K562 (cell line): Measurements from ENCODE around the gene ERGIC1. TPM values are rescaled to one million over a fixed set of nuclear protein-coding genes. Genes with fewer than 3 reads are reported as not detected.

Experiments
- ATAC-seq: fragments of 200-7000 bp; cut with Tn5 transposase; 3 replicates; pipeline ENCODE4 v1.9.1; 2020; ENCODE audit warnings: moderate library complexity
- BruUV-seq: library from RNA; stranded (reverse); fragments of 400-500 nt; replicated peaks from 2 replicates; lab custom pipeline; 2021; lab: Mats Ljungman, UMichigan
- CTCF ChIA-PET: fragments of 300-600 bp; formaldehyde crosslinking; extraction: SDS; loops from one replicate; lab custom pipeline; 2021; ENCODE audit warnings: low intra/inter-chr PET ratio; lab: Yijun Ruan, JAX
- POLR2A ChIA-PET: fragments of 300-600, 350-650 bp; sonication (Branson Sonifier 250); formaldehyde crosslinking; extraction: SDS; loops from one replicate; lab custom pipeline; 2021; ENCODE audit warnings: antibody characterized with exemption, inconsistent platforms; lab: Yijun Ruan, JAX
- DNase-seq, 4 experiments: peaks; one replicate each; pipeline versions ENCODE4 v3.0.0 to v3.0.0-alpha.2; 2011 to 2018; ENCODE audit warnings: low spot score in 3 of 4, mixed read lengths in 3 of 4; ENCODE audit errors: extremely low read depth in 1 of 4
- FAIRE-seq: peaks from 2 replicates; lab custom pipeline; 2011; peaks lifted over from hg19 to GRCh38; lab: Jason Lieb, UNC
- H2AFZ ChIP-seq: 2 replicates; pipeline ENCODE4 v1.6.0; 2011; ENCODE audit warnings: low read depth, low read length, control low read depth, inconsistent platforms
- H3K27ac ChIP-seq: fragments of 200-600 bp; 3 replicates; pipeline ENCODE4 v1.8.0; 2011; ENCODE audit warnings: low read depth, mild to moderate bottlenecking, control low read depth, inconsistent platforms, low read length, moderate library complexity, mixed read lengths; ENCODE audit errors: extremely low read depth
- H3K27me3 ChIP-seq, 2 experiments: fragments of 300-600 bp in 1 of 2; 2 replicates in 1 of 2; 3 replicates in 1 of 2; pipeline versions ENCODE4 v1.6.0 to v1.8.0; 2011; ENCODE audit warnings: inconsistent platforms in 2 of 2, low read length in 2 of 2, mild to moderate bottlenecking in 1 of 2, mixed read lengths in 1 of 2, moderate library complexity in 1 of 2; ENCODE audit not compliant: control insufficient read depth in 2 of 2, insufficient read depth in 2 of 2
- H3K36me3 ChIP-seq: fragments of 300-600 bp; 3 replicates; pipeline ENCODE4 v1.8.0; 2011; ENCODE audit warnings: mild to moderate bottlenecking, low read length, inconsistent platforms; ENCODE audit not compliant: control insufficient read depth, insufficient read depth
- H3K4me1 ChIP-seq, 2 experiments: fragments of 200-600 bp in 1 of 2; replicated peaks in 1 of 2; 2 replicates in 1 of 2; 3 replicates in 1 of 2; pipeline versions ENCODE4 v1.5.1 to v1.8.0; 2011; ENCODE audit warnings: inconsistent platforms in 2 of 2, low read length in 2 of 2, mild to moderate bottlenecking in 1 of 2, mixed read lengths in 1 of 2, moderate library complexity in 1 of 2; ENCODE audit not compliant: control insufficient read depth in 2 of 2, insufficient read depth in 2 of 2
- H3K4me2 ChIP-seq: 2 replicates; pipeline ENCODE4 v1.6.1; 2011; ENCODE audit warnings: low read length, control low read depth, inconsistent platforms, mixed read lengths; ENCODE audit not compliant: insufficient read depth
- H3K4me3 ChIP-seq: fragments of 200-600 bp; sonication (generic), shearing (Covaris generic); 2 replicates; pipeline ENCODE4 v1.5.1; 2016; ENCODE audit warnings: control low read depth, inconsistent platforms
- H3K79me2 ChIP-seq: fragments of 200-600 bp; 3 replicates; pipeline ENCODE4 v1.8.0; 2011; ENCODE audit warnings: low read length, inconsistent platforms; ENCODE audit not compliant: control insufficient read depth, insufficient read depth
- H3K9ac ChIP-seq, 2 experiments: 2 replicates each; pipeline versions ENCODE4 v1.6.0 to v1.6.1; 2011; ENCODE audit warnings: low read depth in 2 of 2, low read length in 2 of 2, control low read depth in 1 of 2, inconsistent platforms in 1 of 2, mild to moderate bottlenecking in 1 of 2, mixed read lengths in 1 of 2; ENCODE audit not compliant: insufficient read depth in 1 of 2
- H3K9me1 ChIP-seq: one replicate; pipeline ENCODE4 v1.6.0; 2011; ENCODE audit warnings: inconsistent platforms, mild to moderate bottlenecking, low read length, moderate library complexity; ENCODE audit not compliant: control insufficient read depth, insufficient read depth
- H3K9me3 ChIP-seq: replicated peaks from 2 replicates; pipeline ENCODE4 v1.5.1; 2011; ENCODE audit warnings: low read depth, low read length, inconsistent platforms; ENCODE audit not compliant: control insufficient read depth, insufficient read depth
- H4K20me1 ChIP-seq: replicated peaks from 2 replicates; pipeline ENCODE4 v1.6.1; 2011; ENCODE audit warnings: low read length, inconsistent platforms, mixed read lengths; ENCODE audit not compliant: control insufficient read depth, insufficient read depth
- E2F5 ChIP-seq: sonication (generic); formaldehyde crosslinking; IDR thresholded peaks from 2 replicates; pipeline ENCODE4 v1.8.0; 2022; ENCODE audit warnings: mild to moderate bottlenecking, missing genetic modification reagents
- FOXK2 ChIP-seq, 2 experiments: fragments of 450-650 bp; IDR thresholded peaks in 1 of 2; conservative IDR thresholded peaks in 1 of 2; 2 replicates each; pipeline ENCODE4 v1.6.1; 2016; ENCODE audit warnings: low read depth in 2 of 2, mild to moderate bottlenecking in 1 of 2
- HDAC8 ChIP-seq: fragments of 450-650 bp; IDR thresholded peaks from 2 replicates; pipeline ENCODE4 v1.6.1; 2016; ENCODE audit warnings: mild to moderate bottlenecking, missing genetic modification characterization, moderate library complexity, missing compliant biosample characterization
- PML ChIP-seq: IDR thresholded peaks from 2 replicates; pipeline ENCODE4 v1.6.1; 2012; ENCODE audit warnings: low read length, inconsistent platforms
- SIN3B ChIP-seq: fragments of 450-650 bp; IDR thresholded peaks from 2 replicates; pipeline ENCODE4 v1.6.1; 2017; ENCODE audit warnings: low read depth, mild to moderate bottlenecking, moderate library complexity
- SLC30A9 ChIP-seq: fragments of 250-450 bp; sonication (Bioruptor Pico); IDR thresholded peaks from 2 replicates; pipeline ENCODE4 v1.8.0; 2022; ENCODE audit warnings: mild to moderate bottlenecking, moderate library complexity
- ZNF551 ChIP-seq: fragments of 250-450 bp; sonication (Bioruptor Pico); IDR thresholded peaks from 2 replicates; pipeline ENCODE4 v1.5.0; 2021; ENCODE audit warnings: mild to moderate bottlenecking, moderate library complexity
- WGBS: fragments of 100-300 bp; shearing (Covaris generic); methylation state at CpG from one replicate; pipeline ENCODE4 v1.1.6; 2016; ENCODE audit warnings: low coverage, mixed read lengths; ENCODE audit not compliant: insufficient coverage; ENCODE audit errors: missing lambda C conversion rate; 5-methylcytosine and 5-hydroxymethylcytosine counted together
- in situ Hi-C: fragments of 300-500 bp; cut with MboI; formaldehyde crosslinking; loops from 4 replicates; pipeline ENCODE4 v1.15.0; 2018; ENCODE audit warnings: inconsistent platforms, mixed read lengths
- intact Hi-C: fragments of 100-400 bp; cut with micrococcal nuclease; formaldehyde crosslinking; loops from 2 replicates; pipeline ENCODE4 v1.14.2; 2022
- polyA plus RNA-seq, 8 experiments: library from polyadenylated mRNA; depleted of rRNA in 4 of 8; stranded (reverse) in 5 of 8; unstranded in 3 of 8; fragments of >200 nt; fragmentation: Nextera tagmentation in 2 of 8; fragmentation: Illumina TruSeq in 1 of 8; extraction: Ambion mirVana in 2 of 8; extraction: Trizol in 1 of 8; gene quantifications; 2 replicates each; pipeline versions ENCODE4 v1.2.1 to v1.2.3, GENCODE V29; 2011 to 2014; ENCODE audit warnings: inconsistent platforms in 1 of 8, missing spikeins in 1 of 8
- total RNA-seq, 7 experiments: library from RNA; depleted of rRNA in 6 of 7; stranded (reverse); fragments of >200 nt in 6 of 7; fragmentation: Illumina TruSeq in 2 of 7; extraction: Trizol in 2 of 7; gene quantifications; 2 replicates each; pipeline versions ENCODE4 v1.2.1 to v1.2.3, GENCODE V29; 2011 to 2021; ENCODE audit warnings: low replicate concordance in 1 of 7
- TF ChIP-seq, protein P1 (sequence below): fragments of 250-450 bp; sonication (Bioruptor Pico); IDR thresholded peaks from 2 replicates; pipeline ENCODE4 v1.9.0; 2021; ENCODE audit warnings: mild to moderate bottlenecking, inconsistent platforms

ERGIC1 gene
- total and polyA plus RNA-seq, 9 of the 15 experiments (the other 6 are each of a cell fraction or from before 2014, with no cell fraction given) = 5.5 to 68.4 (median 36.4) TPM

GRCh38 chr5:172875505-172876279, 41.6 kb downstream of the ERGIC1 start:
- no peak overlapping the region for H2AFZ ChIP-seq
- H3K9me1 ChIP-seq = no peaks in the 10 kb centered on the region
- peaks cover 3% of the 10 kb centered on the region; the same call in 1 of the 2 replicates for H4K20me1 ChIP-seq
- H3K79me2 ChIP-seq = 0 out of 3 replicates have a peak, but pooled peaks cover 2% of the 10 kb centered on the region
- BruUV-seq = no TSS peak
- ChIA-PET CTCF (no interaction called here), POLR2A (interaction anchor here (0.9 to 1.6 kb wide), 2 partner anchors 13 to 106 kb away, joined by 3 to 5 read pairs; no protein-coding TSS in a partner anchor)
- TF ChIP-seq SIN3B (no peak), HDAC8 (tag) (no peak), E2F5 (CRISPR knock-in tag) (no peak), ZNF551 (no peak), SLC30A9 (no peak), PML (no peak), FOXK2 (conservative IDR thresholded peaks at IDR 0.05 in 1 of 2, IDR thresholded peaks at IDR 0.05 in 1 of 2; ENCODE audit: low read depth in 2 of 2) (no peak)
- TF ChIP-seq, protein P1, sequence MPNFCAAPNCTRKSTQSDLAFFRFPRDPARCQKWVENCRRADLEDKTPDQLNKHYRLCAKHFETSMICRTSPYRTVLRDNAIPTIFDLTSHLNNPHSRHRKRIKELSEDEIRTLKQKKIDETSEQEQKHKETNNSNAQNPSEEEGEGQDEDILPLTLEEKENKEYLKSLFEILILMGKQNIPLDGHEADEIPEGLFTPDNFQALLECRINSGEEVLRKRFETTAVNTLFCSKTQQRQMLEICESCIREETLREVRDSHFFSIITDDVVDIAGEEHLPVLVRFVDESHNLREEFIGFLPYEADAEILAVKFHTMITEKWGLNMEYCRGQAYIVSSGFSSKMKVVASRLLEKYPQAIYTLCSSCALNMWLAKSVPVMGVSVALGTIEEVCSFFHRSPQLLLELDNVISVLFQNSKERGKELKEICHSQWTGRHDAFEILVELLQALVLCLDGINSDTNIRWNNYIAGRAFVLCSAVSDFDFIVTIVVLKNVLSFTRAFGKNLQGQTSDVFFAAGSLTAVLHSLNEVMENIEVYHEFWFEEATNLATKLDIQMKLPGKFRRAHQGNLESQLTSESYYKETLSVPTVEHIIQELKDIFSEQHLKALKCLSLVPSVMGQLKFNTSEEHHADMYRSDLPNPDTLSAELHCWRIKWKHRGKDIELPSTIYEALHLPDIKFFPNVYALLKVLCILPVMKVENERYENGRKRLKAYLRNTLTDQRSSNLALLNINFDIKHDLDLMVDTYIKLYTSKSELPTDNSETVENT (CRISPR knock-in tag) = no peak
- no peak for ATAC-seq
- in situ Hi-C loops = no loop called here
- no peak overlapping the region for H3K27ac ChIP-seq
- H3K9me3 ChIP-seq = no peaks in the 10 kb centered on the region
- peaks cover 3 to 6% of the 10 kb centered on the region in 2 experiments; a peak in 3 of 5 replicates for H3K4me1 ChIP-seq
- intact Hi-C loops = no loop called here
- FAIRE-seq = no peak
- no peaks in the 10 kb centered on the region for H3K27me3 ChIP-seq
- H3K9ac ChIP-seq = no peak overlapping the region
- WGBS = 47% methylated on average over 7 of the region's 7 CpGs
- H3K4me3 ChIP-seq = no peak overlapping the region
- H3K4me2 ChIP-seq = no peak overlapping the region
- H3K36me3 ChIP-seq = no peaks in the 10 kb centered on the region
- no peak for DNase-seq
